Fibroblast of lung (primary cell): ENCODE results near the gene VIPR2.

ENCODE experiments used
- CTCF ChIP-seq, 2 donors: IDR thresholded peaks in 1 of 2; conservative IDR thresholded peaks in 1 of 2; 1 replicate in 1 of 2; 2 replicates in 1 of 2; pipeline ENCODE4 v1.5.1; 2011 to 2012; ENCODE audit warnings: low read length in 2 of 2, control low read depth in 1 of 2, inconsistent platforms in 1 of 2, low read depth in 1 of 2, mild to moderate bottlenecking in 1 of 2
- EZH2 ChIP-seq: IDR thresholded peaks from 2 replicates; pipeline ENCODE4 v1.5.1; 2012; ENCODE audit warnings: low read length, control low read depth, mild to moderate bottlenecking; ENCODE audit errors: missing control alignments

GRCh38 chr7:159014297-159015062 is 130.2 kb downstream of the VIPR2 start:
- TF ChIP-seq CTCF (conservative IDR thresholded peaks at IDR 0.05 in 1 of 2, IDR thresholded peaks at IDR 0.05 in 1 of 2; ENCODE audit: low read depth in 1 of 2, low read length in 2 of 2) (no peak), EZH2 (no peak)
